OCI-LY3 (cell line): Measurements from ENCODE around the gene SPPL2B.

Experiments
- CTCF ChIP-seq: fragments of 200-600, 300-600 bp; sonication (generic); IDR thresholded peaks from 2 replicates; pipeline ENCODE4 v1.5.1; 2014; ENCODE audit warnings: antibody characterized with exemption, low read length, low read depth
- EZH2phosphoT487 ChIP-seq: fragments of 200-600 bp; shearing (Covaris generic); IDR thresholded peaks from 2 replicates; pipeline ENCODE4 v1.6.1; 2018; ENCODE audit warnings: antibody characterized with exemption, mixed run types, low read depth

- no peak for TF ChIP-seq CTCF
- TF ChIP-seq EZH2phosphoT487 = no peak
Measured at GRCh38 chr19:2351591-2351990, 23.1 kb downstream of the SPPL2B start.
